Measurements from ENCODE around the gene TICAM1. TPM values are rescaled to one million over a fixed set of nuclear protein-coding genes. Genes with fewer than 3 reads are reported as not detected.

TICAM1 gene
- total and polyA plus RNA-seq, 10 of the 15 experiments (the other 5 are each of a cell fraction or from before 2014, with no cell fraction given), result 0.31 to 31.1 (median 5.3) TPM

GRCh38 chr19:4768934-4769777, 62.4 kb downstream of the TICAM1 start (continued):
- TF ChIP-seq E2F8 (IDR thresholded peaks at IDR 0.05; ENCODE audit: low read depth, partially characterized antibody) (peak; percentile 91), LARP7 (IDR thresholded peaks at IDR 0.05) (no peak), PAX8 (IDR thresholded peaks at IDR 0.05) (no peak), NFXL1 (IDR thresholded peaks at IDR 0.05; ENCODE audit: borderline replicate concordance) (no peak), ZSCAN29 (IDR thresholded peaks at IDR 0.05) (no peak), PAX5 (IDR thresholded peaks at IDR 0.05; ENCODE audit: borderline replicate concordance, low read depth, low read length) (no peak), BMI1 (IDR thresholded peaks at IDR 0.05; ENCODE audit: borderline replicate concordance) (no peak), ZNF217 (IDR thresholded peaks at IDR 0.05) (no peak), NRF1 (conservative IDR thresholded peaks at IDR 0.05; ENCODE audit: low read depth, low read length) (no peak), CBFB (IDR thresholded peaks at IDR 0.05; ENCODE audit: low read depth) (no peak; the same call in 1 of the 2 replicates), CEBPB (IDR thresholded peaks at IDR 0.05; ENCODE audit: borderline replicate concordance in 1 of 2, low read depth in 2 of 2, low read length in 2 of 2) (no peak), NR2F1 (conservative IDR thresholded peaks at IDR 0.05) (peak; percentile 94), RUNX3 (IDR thresholded peaks at IDR 0.05; ENCODE audit: low read length) (peak; percentile 60), MLLT1 (IDR thresholded peaks at IDR 0.05) (peak; percentile 57; the same call in 1 of the 2 replicates), STAT3 (IDR thresholded peaks at IDR 0.05; ENCODE audit: low read depth, low read length) (no peak), RAD21 (IDR thresholded peaks at IDR 0.05; ENCODE audit: insufficient read depth, low read depth, low read length) (no peak), RCOR1 (conservative IDR thresholded peaks at IDR 0.05; ENCODE audit: low read depth, low read length) (peak; percentile 99), REST (IDR thresholded peaks at IDR 0.05; ENCODE audit: low read depth, low read length) (peak; percentile 100), ZBTB33 (IDR thresholded peaks at IDR 0.05) (peak; percentile 99), TARDBP (IDR thresholded peaks at IDR 0.05; ENCODE audit: borderline replicate concordance) (no peak)
